Umbilical cord (tissue), 2 donors: Measurements from ENCODE around the gene SLC5A2. TPM values are rescaled to one million over a fixed set of nuclear protein-coding genes. Genes with fewer than 3 reads are reported as not detected.
A peak's percentile ranks its signal among the peaks of the same experiment; 100 is the strongest.

Experiments
- DNase-seq: peaks from one replicate; pipeline ENCODE4 v3.0.0-alpha.2; 2015; ENCODE audit warnings: low spot score
- total RNA-seq: library from RNA; depleted of rRNA; stranded (reverse); fragments of >200 nt; gene quantifications from one replicate; pipeline ENCODE4 v1.2.3, GENCODE V29; 2014; ENCODE audit warnings: low replicate concordance; ENCODE audit not compliant: insufficient read depth

SLC5A2 gene
- total RNA-seq, 1 donor from 2014 or later = 2.9 TPM

DNA sequence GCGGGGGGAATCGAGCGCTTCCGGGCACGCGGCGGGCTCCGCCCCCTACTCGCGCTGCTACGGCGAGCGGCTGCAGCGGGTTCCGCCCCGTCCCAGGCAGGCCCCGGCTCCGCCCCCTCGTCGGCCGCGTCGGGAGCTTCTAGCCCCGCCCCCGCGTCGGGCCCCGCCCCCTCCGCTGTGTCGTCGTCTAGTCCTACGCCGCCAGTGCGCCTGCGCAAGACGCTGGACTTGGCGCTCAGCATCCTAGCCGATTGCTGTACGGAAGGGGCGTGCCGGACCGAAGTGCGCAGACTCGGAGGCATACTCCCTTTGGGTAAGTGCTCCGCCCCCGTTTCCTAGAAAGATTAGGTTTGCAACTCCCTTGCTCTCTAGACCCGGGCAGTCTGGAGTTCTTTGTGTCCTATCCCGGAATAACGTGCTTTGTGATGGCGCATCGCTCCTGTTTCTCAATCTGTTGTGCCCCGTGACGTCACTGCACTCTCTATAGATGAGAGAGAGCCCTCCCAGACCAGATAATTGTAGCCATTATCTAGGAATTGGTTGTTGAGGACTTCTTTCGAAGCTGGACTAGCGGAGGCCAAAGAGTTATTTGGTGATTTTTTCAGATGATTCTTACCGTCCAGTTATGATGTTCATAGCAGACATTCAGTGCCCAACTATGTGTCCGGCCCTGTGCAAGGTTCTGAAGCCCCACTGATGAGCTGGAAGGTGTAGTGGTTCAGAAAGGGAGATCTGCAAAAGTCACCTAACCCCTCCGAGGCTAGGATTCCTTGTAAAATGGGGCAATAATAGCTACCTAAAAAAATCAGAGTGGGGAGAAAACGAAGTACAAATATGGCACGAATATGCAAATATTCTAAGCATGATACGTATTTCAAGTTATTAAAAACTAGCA is 23.0 kb upstream of the SLC5A2 start:
- DNase-seq = peak; percentile 100

DNA sequence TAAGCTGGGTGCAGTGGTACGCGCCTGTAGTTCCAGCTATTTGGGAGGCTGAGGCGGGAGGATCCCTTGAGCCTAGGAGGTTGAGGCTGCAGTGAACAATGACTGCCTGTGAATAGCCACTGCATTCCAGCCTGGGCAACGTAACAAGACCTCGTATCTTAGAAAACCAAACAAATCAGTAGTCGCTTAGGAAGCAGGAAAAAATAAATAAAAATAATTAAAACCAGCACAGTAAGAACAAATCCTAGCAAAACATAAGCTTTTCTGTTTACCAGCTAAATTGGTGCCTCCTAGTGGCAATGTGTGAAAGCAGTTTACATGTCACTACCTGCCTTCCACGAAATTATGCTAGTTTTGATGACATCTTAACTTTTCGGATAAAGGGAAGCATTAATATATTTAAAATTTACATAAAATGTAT is 22.3 kb upstream of the SLC5A2 start:
- peak; percentile 61 for DNase-seq

GRCh38 chr16:31461201-31461920 is 21.6 kb upstream of the SLC5A2 start:
- no peak for DNase-seq

- DNase-seq = no peak
Measured at GRCh38 chr16:31461921-31462804, 20.8 kb upstream of the SLC5A2 start.

GRCh38 chr16:31464348-31464769 is 18.6 kb upstream of the SLC5A2 start:
- DNase-seq = no peak

GRCh38 chr16:31464781-31465260 is 18.1 kb upstream of the SLC5A2 start:
- DNase-seq = no peak

DNA sequence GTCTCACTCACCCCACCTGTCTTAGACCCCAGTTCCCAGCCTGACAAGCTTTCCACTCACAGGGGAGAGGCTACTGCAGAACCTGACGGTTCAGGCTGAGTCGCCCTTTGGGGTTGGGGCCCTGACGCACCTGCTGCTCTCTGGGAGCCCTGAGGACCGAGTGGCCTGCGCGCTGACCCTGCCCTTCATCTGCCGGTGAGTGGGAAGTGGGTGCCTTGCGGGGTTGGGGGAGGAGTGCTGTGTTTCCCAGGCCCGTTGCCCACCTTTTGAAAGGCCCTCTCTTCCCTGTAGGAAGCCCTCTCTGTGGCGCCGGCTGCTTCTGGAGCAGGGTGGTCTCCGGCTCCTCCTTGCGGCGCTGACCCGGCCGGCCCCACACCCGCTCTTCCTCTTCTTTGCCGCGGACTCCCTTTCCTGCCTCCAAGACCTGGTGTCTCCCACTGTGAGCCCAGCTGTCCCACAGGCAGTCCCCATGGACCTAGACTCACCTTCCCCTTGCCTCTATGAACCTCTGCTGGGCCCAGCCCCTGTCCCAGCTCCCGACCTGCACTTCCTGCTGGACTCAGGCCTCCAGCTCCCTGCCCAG is 17.0 kb upstream of the SLC5A2 start:
- DNase-seq = no peak

DNA sequence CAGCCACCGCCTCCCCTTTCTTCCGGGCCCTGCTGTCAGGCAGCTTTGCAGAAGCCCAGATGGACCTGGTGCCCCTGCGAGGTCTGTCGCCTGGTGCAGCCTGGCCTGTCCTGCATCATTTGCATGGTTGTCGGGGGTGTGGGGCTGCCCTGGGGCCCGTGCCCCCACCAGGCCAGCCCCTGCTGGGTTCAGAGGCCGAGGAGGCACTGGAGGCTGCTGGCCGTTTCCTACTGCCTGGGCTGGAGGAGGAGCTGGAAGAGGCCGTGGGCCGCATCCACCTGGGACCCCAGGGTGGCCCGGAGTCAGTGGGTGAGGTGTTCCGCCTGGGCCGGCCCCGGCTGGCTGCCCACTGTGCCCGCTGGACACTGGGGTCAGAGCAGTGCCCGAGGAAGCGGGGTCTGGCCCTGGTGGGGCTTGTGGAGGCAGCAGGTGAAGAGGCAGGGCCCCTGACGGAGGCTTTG is 16.5 kb upstream of the SLC5A2 start:
- DNase-seq = no peak

GRCh38 chr16:31467151-31467773 is 15.7 kb upstream of the SLC5A2 start:
- DNase-seq = no peak

DNA sequence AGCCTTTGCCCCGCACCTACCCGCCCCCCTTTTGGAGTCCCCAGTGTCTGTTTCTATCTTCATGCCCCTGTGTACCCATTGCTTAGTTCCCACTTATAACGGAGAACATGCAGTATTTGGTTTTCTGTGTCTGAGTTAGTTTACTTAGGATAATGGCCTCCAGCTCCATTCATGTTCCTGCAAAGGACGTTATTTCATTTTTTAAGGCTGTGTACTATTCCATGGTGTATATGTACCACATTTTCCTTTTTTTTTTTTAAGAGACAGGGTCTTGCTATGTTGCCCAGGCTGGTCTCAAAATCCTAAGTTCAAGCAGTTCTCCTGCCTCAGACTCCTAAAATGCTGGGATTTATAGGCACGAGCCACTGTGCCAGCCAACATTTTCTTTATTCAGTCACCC is 15.1 kb upstream of the SLC5A2 start:
- DNase-seq = no peak

- no peak for DNase-seq
Measured at GRCh38 chr16:31470615-31471014, 12.3 kb upstream of the SLC5A2 start.

- no peak for DNase-seq
Measured at GRCh38 chr16:31471241-31471874, 11.6 kb upstream of the SLC5A2 start.

DNA sequence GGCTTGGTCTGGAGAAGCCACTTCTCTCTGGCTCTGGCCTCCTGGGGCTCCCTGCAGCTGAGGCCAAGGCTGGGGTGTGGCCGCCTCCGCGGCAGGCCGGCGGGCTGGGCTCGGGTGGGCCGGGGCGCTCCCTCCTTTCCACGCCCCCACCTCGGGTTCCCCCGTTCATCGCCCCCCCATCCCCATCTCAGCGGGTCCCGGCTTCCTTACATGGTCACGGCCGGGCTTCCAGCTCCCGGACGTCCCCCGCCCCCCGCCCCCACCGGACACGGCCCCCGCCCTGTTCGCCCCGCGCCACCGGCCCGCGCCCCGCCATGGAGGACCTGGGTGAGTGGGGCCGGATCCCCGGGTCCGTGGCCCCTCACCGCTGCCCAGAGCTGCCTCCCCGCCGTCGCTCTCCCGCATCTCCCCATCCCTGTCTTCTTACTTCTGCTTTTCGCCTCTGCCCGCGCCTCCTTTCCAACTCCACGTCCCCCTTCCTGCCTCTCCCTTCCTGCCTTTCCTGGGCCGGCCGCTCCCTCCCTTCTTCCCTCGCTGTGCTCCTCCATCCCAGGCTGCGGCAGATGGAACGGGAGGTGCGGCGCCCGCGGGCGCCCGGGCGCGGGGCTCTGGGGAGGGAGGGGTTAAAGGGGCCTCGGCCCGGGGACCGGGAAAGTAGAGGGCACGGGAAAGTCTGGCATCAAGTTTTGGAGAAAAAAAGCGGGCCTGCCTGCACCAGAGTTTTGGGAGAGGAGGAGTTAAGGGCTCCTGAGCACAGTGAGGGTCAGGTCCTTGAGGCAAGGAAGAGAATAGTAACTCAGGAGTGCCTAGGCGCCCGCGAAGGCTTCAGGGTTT is 10.8 kb upstream of the SLC5A2 start, which contains the start of gene TGFB1I1:
Gene TGFB1I1, plus strand, starts transcription at position 278 of the 834 bp plus-strand sequence. Its CDS starts 37 bp downstream, at position 315.
- DNase-seq = peak; percentile 93

DNA sequence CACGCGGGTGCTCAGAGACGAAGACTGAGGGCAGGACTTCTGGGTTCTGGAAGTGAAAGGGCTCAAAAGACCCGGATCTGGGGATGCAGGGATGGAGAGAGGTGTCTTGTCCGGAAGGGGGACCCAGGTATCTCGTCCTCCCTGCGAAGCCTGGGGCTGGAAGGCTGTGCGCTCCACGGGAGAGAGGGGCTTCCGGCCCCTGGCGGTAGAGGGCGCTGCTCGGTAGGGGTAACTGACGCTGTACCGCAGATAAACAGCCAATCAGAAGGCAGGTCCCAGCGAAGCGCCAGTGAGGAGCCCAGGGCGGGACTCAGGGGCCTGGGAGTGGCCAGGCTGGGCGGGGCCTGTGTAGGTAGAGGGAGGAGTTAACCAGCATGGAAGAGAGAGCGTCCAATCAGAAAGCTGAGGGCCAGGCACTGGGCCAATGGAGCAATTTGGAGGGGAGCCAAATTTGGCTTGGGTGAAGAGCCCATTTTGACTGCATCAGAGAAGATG is 10.2 kb upstream of the SLC5A2 start:
- DNase-seq = peak; percentile 90

- DNase-seq = no peak
Measured at GRCh38 chr16:31473264-31473984, 9.5 kb upstream of the SLC5A2 start.

DNA sequence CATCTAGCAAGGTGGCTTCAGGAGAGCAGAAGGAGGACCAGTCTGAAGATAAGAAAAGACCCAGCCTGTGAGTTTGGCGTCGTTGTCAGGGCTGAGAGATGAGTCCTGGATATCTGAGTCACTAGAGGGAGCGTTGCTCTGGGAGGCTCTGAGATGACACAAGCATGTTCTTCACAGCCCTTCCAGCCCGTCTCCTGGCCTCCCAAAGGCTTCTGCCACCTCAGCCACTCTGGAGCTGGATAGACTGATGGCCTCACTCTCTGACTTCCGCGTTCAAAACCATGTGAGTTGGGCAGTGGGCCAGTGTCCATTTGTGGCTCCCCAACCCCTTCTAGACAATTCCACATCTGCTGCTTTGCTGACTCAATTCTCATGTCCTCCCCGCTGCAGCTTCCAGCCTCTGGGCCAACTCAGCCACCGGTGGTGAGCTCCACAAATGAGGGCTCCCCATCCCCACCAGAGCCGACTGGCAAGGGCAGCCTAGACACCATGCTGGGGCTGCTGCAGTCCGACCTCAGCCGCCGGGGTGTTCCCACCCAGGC is 8.7 kb upstream of the SLC5A2 start:
- no peak for DNase-seq

DNA sequence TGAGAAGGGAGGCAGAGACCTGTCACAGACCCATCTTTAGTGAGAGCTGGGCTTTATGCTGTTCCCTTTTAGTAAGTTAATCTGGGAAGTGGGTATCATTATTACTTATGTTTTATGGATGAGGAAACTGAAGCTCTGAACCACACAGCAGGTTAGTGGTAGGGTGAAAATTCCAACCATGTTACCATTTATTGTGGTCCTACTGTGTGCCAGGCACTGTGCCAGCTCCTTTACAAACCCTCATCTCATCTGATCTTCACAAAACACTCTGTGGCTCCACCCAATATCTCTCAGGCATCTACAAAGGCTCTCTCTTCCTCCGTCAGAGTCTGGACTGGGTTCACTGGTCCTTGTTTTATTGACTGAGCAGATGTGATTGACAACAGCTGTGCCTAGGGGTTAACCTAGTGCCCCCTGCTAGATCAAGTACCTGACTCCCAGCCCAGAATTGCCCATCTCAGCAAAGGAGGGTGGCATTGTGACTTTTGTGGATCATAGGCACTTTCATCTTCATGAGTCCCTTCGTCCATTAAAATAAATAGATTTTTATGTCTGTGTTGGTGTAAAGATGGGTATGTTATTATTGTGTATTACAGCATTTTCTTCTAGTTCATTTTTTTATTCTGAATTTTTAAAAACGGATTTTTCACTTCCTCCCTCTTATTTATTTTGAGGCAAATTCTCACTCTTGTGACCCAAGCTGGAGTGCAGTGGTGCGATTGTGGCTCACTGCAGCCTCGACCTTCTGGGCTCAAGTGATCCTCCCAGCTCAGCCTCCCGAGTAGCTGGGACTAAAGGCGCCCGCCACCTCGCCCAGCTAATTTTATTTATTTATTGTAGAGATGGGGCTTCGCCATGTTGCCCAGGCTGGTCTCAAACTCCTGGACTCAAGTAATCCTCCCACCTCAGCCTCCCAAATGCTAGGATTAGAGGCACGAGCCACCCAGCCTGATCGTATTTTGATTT is 7.9 kb upstream of the SLC5A2 start:
- no peak for DNase-seq
